GM19035 (cell line): ENCODE measurements around the gene THRB.

Experiments used
- ATAC-seq: cut with Tn5 transposase; IDR thresholded peaks from one replicate; pipeline ENCODE4 v1.9.1; 2021; ENCODE audit not compliant: unreplicated experiment

The THRB gene

GRCh38 chr3:24278543-24278942 is 216.1 kb downstream of the THRB start:
- no peak for ATAC-seq

GRCh38 chr3:24273491-24273890 is 221.2 kb downstream of the THRB start:
- ATAC-seq, result no peak

GRCh38 chr3:24272875-24273274 is 221.8 kb downstream of the THRB start:
- no peak for ATAC-seq

GRCh38 chr3:24272408-24272807 is 222.2 kb downstream of the THRB start:
- no peak for ATAC-seq

- ATAC-seq, result no peak
Observed at GRCh38 chr3:24271228-24271627, 223.4 kb downstream of the THRB start.

GRCh38 chr3:24270744-24271143 is 223.9 kb downstream of the THRB start:
- no peak for ATAC-seq

- ATAC-seq, result no peak
Observed at GRCh38 chr3:24270204-24270691, 224.4 kb downstream of the THRB start.

- ATAC-seq, result peak; percentile 71
Observed at GRCh38 chr3:24264748-24265158, 229.9 kb downstream of the THRB start.

GRCh38 chr3:24264011-24264410 is 230.6 kb downstream of the THRB start:
- no peak for ATAC-seq

- ATAC-seq, result no peak
Observed at GRCh38 chr3:24263069-24263668, 231.5 kb downstream of the THRB start.

GRCh38 chr3:24261521-24261920 is 233.1 kb downstream of the THRB start:
- no peak for ATAC-seq

- ATAC-seq, result no peak
Observed at GRCh38 chr3:24259901-24260512, 234.6 kb downstream of the THRB start.

GRCh38 chr3:24258727-24259600 is 235.7 kb downstream of the THRB start:
- no peak for ATAC-seq

GRCh38 chr3:24258260-24258659 is 236.4 kb downstream of the THRB start:
- no peak for ATAC-seq

GRCh38 chr3:24255414-24255813 is 239.2 kb downstream of the THRB start:
- ATAC-seq, result no peak

- ATAC-seq, result no peak
Observed at GRCh38 chr3:24254649-24255048, 240.0 kb downstream of the THRB start.

GRCh38 chr3:24253336-24253735 is 241.3 kb downstream of the THRB start:
- no peak for ATAC-seq

- no peak for ATAC-seq
Observed at GRCh38 chr3:24249523-24249922, 245.1 kb downstream of the THRB start.

GRCh38 chr3:24245056-24245455 is 249.6 kb downstream of the THRB start:
- no peak for ATAC-seq

- ATAC-seq, result no peak
Observed at GRCh38 chr3:24244491-24244890, 250.2 kb downstream of the THRB start.

- no peak for ATAC-seq
Observed at GRCh38 chr3:24242012-24242698, 252.5 kb downstream of the THRB start.
